Osteoblast (primary cell): ENCODE results near the gene ELMO1. TPM values are rescaled to one million over a fixed set of nuclear protein-coding genes. Genes with fewer than 3 reads are reported as not detected.

ENCODE experiments used
- DNase-seq: peaks from one replicate; pipeline ENCODE4 v3.0.0; 2011; ENCODE audit warnings: low spot score, mixed read lengths; ENCODE audit not compliant: insufficient read length; ENCODE audit errors: missing footprints
- H2AFZ ChIP-seq: 2 replicates; pipeline ENCODE4 v1.6.0; 2011; ENCODE audit warnings: mild to moderate bottlenecking, low read length
- H3K27ac ChIP-seq: 2 replicates; pipeline ENCODE4 v1.5.1; 2011; ENCODE audit warnings: mild to moderate bottlenecking, low read depth, low read length, moderate library complexity
- H3K27me3 ChIP-seq: 2 replicates; pipeline ENCODE4 v1.6.0; 2012; ENCODE audit warnings: mild to moderate bottlenecking, control low read depth, inconsistent platforms, low read length, moderate library complexity; ENCODE audit not compliant: insufficient read depth
- H3K36me3 ChIP-seq: 2 replicates; pipeline ENCODE4 v1.5.1; 2011; ENCODE audit warnings: mild to moderate bottlenecking, low read length, control low read depth, moderate library complexity; ENCODE audit not compliant: insufficient read depth
- H3K4me1 ChIP-seq: 2 replicates; pipeline ENCODE4 v1.5.1; 2011; ENCODE audit warnings: mild to moderate bottlenecking, low read length, control low read depth, moderate library complexity; ENCODE audit not compliant: insufficient read depth
- H3K4me2 ChIP-seq: 2 replicates; pipeline ENCODE4 v1.6.0; 2011; ENCODE audit warnings: mild to moderate bottlenecking, low read length; ENCODE audit not compliant: insufficient read depth
- H3K4me3 ChIP-seq: fragments of 200-600 bp; sonication (generic); 3 replicates; pipeline ENCODE4 v1.5.1; 2012; ENCODE audit warnings: mild to moderate bottlenecking, low read length, inconsistent platforms; ENCODE audit not compliant: insufficient read depth
- H3K79me2 ChIP-seq: 2 replicates; pipeline ENCODE4 v1.6.0; 2012; ENCODE audit warnings: mild to moderate bottlenecking, low read length, control low read depth, inconsistent platforms; ENCODE audit not compliant: insufficient read depth
- H3K9me3 ChIP-seq: 2 replicates; pipeline ENCODE4 v1.5.1; 2011; ENCODE audit warnings: low read depth, low read length, control low read depth
- H4K20me1 ChIP-seq: 2 replicates; pipeline ENCODE4 v1.6.0; 2012; ENCODE audit warnings: mild to moderate bottlenecking, low read length, control low read depth; ENCODE audit not compliant: insufficient read depth
- total RNA-seq: library from RNA; depleted of rRNA; stranded (reverse); fragments of >200 nt; gene quantifications from 2 replicates; pipeline ENCODE4 v1.2.3, GENCODE V29; 2012
- TF ChIP-seq, protein P1 (sequence below): IDR thresholded peaks from 2 replicates; pipeline ENCODE4 v1.5.1; 2011; ENCODE audit warnings: mild to moderate bottlenecking, low read depth, low read length, moderate library complexity; ENCODE audit errors: extremely low read depth

The ELMO1 gene
- total RNA-seq, 1 donor = 2.2 TPM

- no peak overlapping the region for H3K27ac ChIP-seq
- no peaks in the 10 kb centered on the region for H3K27me3 ChIP-seq
- H3K4me1 ChIP-seq = no peaks in the 10 kb centered on the region
- no peaks in the 10 kb centered on the region for H3K9me3 ChIP-seq
- no peak for DNase-seq
- H3K79me2 ChIP-seq = no peaks in the 10 kb centered on the region
- H3K36me3 ChIP-seq = no peaks in the 10 kb centered on the region
- no peak overlapping the region for H3K4me2 ChIP-seq
- no peak overlapping the region for H2AFZ ChIP-seq
- no peak overlapping the region for H3K4me3 ChIP-seq
- TF ChIP-seq, protein P1, sequence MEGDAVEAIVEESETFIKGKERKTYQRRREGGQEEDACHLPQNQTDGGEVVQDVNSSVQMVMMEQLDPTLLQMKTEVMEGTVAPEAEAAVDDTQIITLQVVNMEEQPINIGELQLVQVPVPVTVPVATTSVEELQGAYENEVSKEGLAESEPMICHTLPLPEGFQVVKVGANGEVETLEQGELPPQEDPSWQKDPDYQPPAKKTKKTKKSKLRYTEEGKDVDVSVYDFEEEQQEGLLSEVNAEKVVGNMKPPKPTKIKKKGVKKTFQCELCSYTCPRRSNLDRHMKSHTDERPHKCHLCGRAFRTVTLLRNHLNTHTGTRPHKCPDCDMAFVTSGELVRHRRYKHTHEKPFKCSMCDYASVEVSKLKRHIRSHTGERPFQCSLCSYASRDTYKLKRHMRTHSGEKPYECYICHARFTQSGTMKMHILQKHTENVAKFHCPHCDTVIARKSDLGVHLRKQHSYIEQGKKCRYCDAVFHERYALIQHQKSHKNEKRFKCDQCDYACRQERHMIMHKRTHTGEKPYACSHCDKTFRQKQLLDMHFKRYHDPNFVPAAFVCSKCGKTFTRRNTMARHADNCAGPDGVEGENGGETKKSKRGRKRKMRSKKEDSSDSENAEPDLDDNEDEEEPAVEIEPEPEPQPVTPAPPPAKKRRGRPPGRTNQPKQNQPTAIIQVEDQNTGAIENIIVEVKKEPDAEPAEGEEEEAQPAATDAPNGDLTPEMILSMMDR = no peak
- H4K20me1 ChIP-seq = no peaks in the 10 kb centered on the region
Measured at GRCh38 chr7:37393476-37393875, 55.2 kb downstream of the ELMO1 start.

GRCh38 chr7:37392673-37393017 is 56.0 kb downstream of the ELMO1 start:
- no peaks in the 10 kb centered on the region for H3K4me1 ChIP-seq
- DNase-seq = no peak
- no peak overlapping the region for H3K4me3 ChIP-seq
- H3K36me3 ChIP-seq = no peaks in the 10 kb centered on the region
- TF ChIP-seq, protein P1 = no peak
- no peaks in the 10 kb centered on the region for H3K9me3 ChIP-seq
- no peaks in the 10 kb centered on the region for H3K27me3 ChIP-seq
- H3K4me2 ChIP-seq = no peak overlapping the region
- no peaks in the 10 kb centered on the region for H4K20me1 ChIP-seq
- no peak overlapping the region for H3K27ac ChIP-seq
- no peaks in the 10 kb centered on the region for H3K79me2 ChIP-seq
- no peak overlapping the region for H2AFZ ChIP-seq

GRCh38 chr7:37391791-37392672 is 56.6 kb downstream of the ELMO1 start:
- H3K4me1 ChIP-seq = no peaks in the 10 kb centered on the region

DNA sequence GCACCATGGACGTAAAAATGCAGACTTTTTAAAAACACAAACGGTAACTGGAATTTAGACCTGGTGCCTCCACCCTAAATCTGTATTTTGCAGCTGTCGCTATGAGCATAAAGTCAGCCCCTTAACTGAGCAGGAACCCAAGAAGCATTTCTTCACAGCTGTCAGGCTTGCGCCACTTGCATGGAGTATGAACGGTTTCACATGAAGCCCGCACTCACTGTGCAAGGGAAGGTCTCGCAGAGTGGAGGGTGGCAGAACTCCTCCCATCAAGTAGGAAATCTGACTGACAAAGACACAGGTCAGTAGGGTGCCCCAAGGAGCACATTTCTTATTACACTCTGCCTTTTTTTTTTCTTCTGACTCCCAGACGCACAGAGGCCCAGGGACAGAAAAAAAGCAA is 58.5 kb downstream of the ELMO1 start:
- Histone ChIP-seq H3K9me3 (no peaks in the 10 kb centered on the region), H3K27me3 (no peaks in the 10 kb centered on the region), H2AFZ (no peak overlapping the region), H4K20me1 (no peaks in the 10 kb centered on the region), H3K4me1 (no peaks in the 10 kb centered on the region), H3K36me3 (no peaks in the 10 kb centered on the region), H3K27ac (no peak overlapping the region), H3K4me2 (no peak overlapping the region), H3K79me2 (no peaks in the 10 kb centered on the region), H3K4me3 (no peak overlapping the region)
- TF ChIP-seq, protein P1 = no peak
- DNase-seq = no peak

More at GRCh38 chr7:37391791-37392672, 56.6 kb downstream of the ELMO1 start:
- H2AFZ ChIP-seq = no peak overlapping the region
- H3K9me3 ChIP-seq = no peaks in the 10 kb centered on the region
- TF ChIP-seq, protein P1 = no peak
- no peak overlapping the region for H3K27ac ChIP-seq
- no peak overlapping the region for H3K4me2 ChIP-seq
- no peaks in the 10 kb centered on the region for H4K20me1 ChIP-seq
- H3K36me3 ChIP-seq = no peaks in the 10 kb centered on the region
- DNase-seq = no peak
- no peak overlapping the region for H3K4me3 ChIP-seq
- H3K27me3 ChIP-seq = no peaks in the 10 kb centered on the region
- H3K79me2 ChIP-seq = no peaks in the 10 kb centered on the region
